Airway epithelial cell (primary cell): ENCODE data around the gene HSFX3. TPM values are rescaled to one million over a fixed set of nuclear protein-coding genes. Genes with fewer than 3 reads are reported as not detected.

Experiments
- total RNA-seq: library from RNA; depleted of rRNA; stranded (reverse); fragments of >200 nt; gene quantifications from 2 replicates; pipeline ENCODE4 v1.2.3, GENCODE V29; 2015

The HSFX3 gene, protein sequence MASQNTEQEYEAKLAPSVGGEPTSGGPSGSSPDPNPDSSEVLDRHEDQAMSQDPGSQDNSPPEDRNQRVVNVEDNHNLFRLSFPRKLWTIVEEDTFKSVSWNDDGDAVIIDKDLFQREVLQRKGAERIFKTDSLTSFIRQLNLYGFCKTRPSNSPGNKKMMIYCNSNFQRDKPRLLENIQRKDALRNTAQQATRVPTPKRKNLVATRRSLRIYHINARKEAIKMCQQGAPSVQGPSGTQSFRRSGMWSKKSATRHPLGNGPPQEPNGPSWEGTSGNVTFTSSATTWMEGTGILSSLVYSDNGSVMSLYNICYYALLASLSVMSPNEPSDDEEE
- not detected in 2 replicates for total RNA-seq

DNA sequence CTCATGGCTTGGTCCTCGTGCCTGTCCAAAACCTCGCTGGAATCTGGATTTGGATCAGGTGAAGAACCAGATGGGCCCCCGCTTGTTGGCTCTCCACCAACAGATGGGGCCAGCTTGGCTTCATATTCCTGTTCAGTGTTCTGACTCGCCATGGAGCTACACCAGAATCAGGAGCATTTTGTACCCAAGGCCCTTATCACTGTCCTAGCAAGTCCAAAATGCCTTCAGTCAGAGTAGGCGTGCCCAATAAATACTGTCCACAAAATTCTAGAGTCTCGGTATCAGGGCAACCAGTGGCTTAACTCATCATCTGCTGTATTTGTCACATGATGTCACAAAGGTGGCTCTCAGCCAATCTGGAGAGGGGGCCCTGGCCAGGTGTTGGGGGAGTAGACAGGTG is at the start of gene HSFX3:
HSFX3 (minus strand) TSS at position 224 of the 400 bp plus-strand sequence; CDS start at position 152, 72 bp downstream.

GRCh38 chrX:149595214-149595613 is 45.5 kb upstream of the HSFX3 start, which contains the start of gene HSFX2:
Gene HSFX2, minus strand, starts transcription at chrX:149595314. Its CDS starts 614 bp downstream, at chrX:149594700.

GRCh38 chrX:149587359-149587758 is 37.6 kb upstream of the HSFX3 start, which contains the start of gene MAGEA9B:
Gene MAGEA9B, minus strand, starts transcription at chrX:149587459. Its CDS starts 4,280 bp downstream, at chrX:149583179.

DNA sequence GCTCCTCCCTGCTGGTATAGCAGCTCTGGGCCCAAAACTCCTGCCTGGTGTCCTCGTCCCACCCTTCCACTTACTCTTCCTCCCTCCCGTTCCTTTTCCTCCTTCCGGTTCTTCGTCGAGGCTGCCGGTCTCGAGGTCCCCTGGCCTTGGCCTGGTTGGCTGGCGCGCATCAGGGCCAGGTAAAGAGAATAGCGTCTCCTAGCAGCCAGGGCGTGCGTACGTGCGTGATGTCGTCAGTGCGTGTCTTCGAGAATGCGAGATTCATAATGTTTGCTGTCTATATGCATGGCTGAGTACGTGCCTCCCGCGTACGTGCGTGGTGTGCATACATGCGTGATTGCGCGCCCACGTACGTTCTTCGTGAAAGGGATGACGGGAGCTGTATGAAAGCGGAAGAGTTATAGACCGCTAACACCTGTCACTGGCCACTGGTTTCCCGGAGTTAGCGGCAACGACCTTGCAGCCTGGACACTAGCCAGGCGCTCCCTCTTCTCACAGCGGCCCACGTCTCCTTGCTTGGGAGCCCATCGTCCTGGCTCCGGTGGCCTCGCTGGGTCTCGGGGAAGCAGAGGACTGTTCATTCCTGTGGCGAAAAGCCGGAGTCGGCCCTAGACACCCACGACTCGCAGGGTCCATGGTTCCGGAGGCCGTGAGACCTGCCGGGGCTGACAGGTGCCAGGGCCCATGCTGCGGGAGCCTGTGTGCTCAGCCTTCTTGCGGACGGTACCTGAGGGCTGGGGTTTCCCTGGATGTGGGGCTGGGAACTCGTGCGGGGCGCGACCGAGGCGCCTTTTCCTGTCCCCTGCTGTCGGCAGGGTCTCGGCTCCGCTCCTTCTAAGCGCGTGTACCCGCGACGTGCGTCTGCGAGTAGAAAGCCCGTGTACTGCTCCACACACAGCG is 8.9 kb downstream of the HSFX3 start, which contains the start of gene EOLA1:
EOLA1 (plus strand) TSS at position 392 of the 900 bp plus-strand sequence. CDS start 4,619 bp downstream, outside the sequence.

GRCh38 chrX:149504915-149505651 is 44.6 kb downstream of the HSFX3 start, which contains the start of gene IDS:
Gene IDS, minus strand, starts transcription at chrX:149505306. Its CDS starts 169 bp downstream, at chrX:149505137.

Other genes with a start within 250 kb of the HSFX3 start
- gene IDS, start 44.6 kb downstream of the HSFX3 start, total RNA-seq, result 29.2 and 31.8 TPM in 2 replicates
- gene EOLA1, start 8.9 kb downstream of the HSFX3 start, total RNA-seq, result 9.1 and 12.5 TPM in 2 replicates
- not detected in 2 replicates for gene MAGEA9B, start 37.5 kb upstream of the HSFX3 start, total RNA-seq
- not detected in 2 replicates for gene HSFX2, start 45.4 kb upstream of the HSFX3 start, total RNA-seq
- 11.8 and 16.3 TPM in 2 replicates for gene TMEM185A, start 81.9 kb upstream of the HSFX3 start, total RNA-seq
- gene MAGEA11, start 162.1 kb upstream of the HSFX3 start, total RNA-seq, result not detected in 2 replicates
- 0.05 and 0.85 TPM in 2 replicates for gene HSFX1, start 224.1 kb upstream of the HSFX3 start, total RNA-seq
- gene MAGEA9, start 232.0 kb upstream of the HSFX3 start, total RNA-seq, result not detected in 2 replicates